Esophagus squamous epithelium (tissue), 5 donors: ENCODE measurements around the gene C1orf174. TPM values are rescaled to one million over a fixed set of nuclear protein-coding genes. Genes with fewer than 3 reads are reported as not detected.

Source experiments
- DNase-seq: peaks from one replicate; lab custom pipeline; 2025; lab: John Stamatoyannopoulos, UW
- H3K27ac ChIP-seq, 4 donors: fragments of 200-600 bp; sonication (generic); one replicate each; pipeline ENCODE4 v1.5.1; 2016 to 2019; ENCODE audit warnings: mild to moderate bottlenecking in 1 of 4
- H3K27me3 ChIP-seq, 4 donors: fragments of 200-600 bp; sonication (generic); 1 replicate in 3 of 4; 2 replicates in 1 of 4; pipeline versions ENCODE4 v1.5.1 to v1.6.0; 2017 to 2021; ENCODE audit warnings: antibody characterized with exemption in 1 of 4
- H3K36me3 ChIP-seq, 3 donors: fragments of 200-600 bp; sonication (generic); one replicate each; pipeline ENCODE4 v1.5.1; 2016 to 2019
- H3K4me1 ChIP-seq, 3 donors: fragments of 200-600 bp; sonication (generic); one replicate each; pipeline ENCODE4 v1.5.1; 2017 to 2019
- H3K4me3 ChIP-seq, 4 donors: fragments of 200-600 bp; sonication (generic); 1 replicate in 3 of 4; 2 replicates in 1 of 4; pipeline ENCODE4 v1.5.1; 2016 to 2019; ENCODE audit warnings: mild to moderate bottlenecking in 2 of 4, moderate library complexity in 1 of 4
- H3K9me3 ChIP-seq, 3 donors: fragments of 200-600 bp; sonication (generic); one replicate each; pipeline ENCODE4 v1.5.1; 2016 to 2019
- POLR2A ChIP-seq, 4 donors: fragments of 450-650 bp; IDR thresholded peaks; one replicate each; pipeline ENCODE4 v1.6.1; 2017; ENCODE audit warnings: antibody characterized with exemption in 4 of 4, mild to moderate bottlenecking in 4 of 4, moderate library complexity in 3 of 4
- WGBS, 2 donors: methylation state at CpG; one replicate each; pipeline ENCODE4 v1.1.5; 2018; 5-methylcytosine and 5-hydroxymethylcytosine counted together
- intact Hi-C: fragments of 100-400 bp; cut with DNase I; formaldehyde crosslinking; loops from one replicate; pipeline ENCODE4 v1.15.0; 2022
- total RNA-seq, 4 donors: library from RNA; depleted of rRNA; stranded (reverse); fragments of >200 nt; gene quantifications; one replicate each; pipeline ENCODE4 v1.1.0, GENCODE V29; 2016
- TF ChIP-seq, protein P1 (sequence below), 6 experiments: fragments of 450-650 bp in 4 of 6; fragments of 200-600 bp in 2 of 6; sonication (generic) in 2 of 6; IDR thresholded peaks; one replicate each; pipeline ENCODE4 v1.5.1; 2016 to 2019; ENCODE audit warnings: antibody characterized with exemption in 6 of 6, mild to moderate bottlenecking in 4 of 6, moderate library complexity in 4 of 6
- donor health status: DM: yes; HTN: yes; CAD: no.

The C1orf174 gene
- total RNA-seq, 4 donors from 2014 or later, result 14.1 to 25.4 (median 23.9) TPM

DNA sequence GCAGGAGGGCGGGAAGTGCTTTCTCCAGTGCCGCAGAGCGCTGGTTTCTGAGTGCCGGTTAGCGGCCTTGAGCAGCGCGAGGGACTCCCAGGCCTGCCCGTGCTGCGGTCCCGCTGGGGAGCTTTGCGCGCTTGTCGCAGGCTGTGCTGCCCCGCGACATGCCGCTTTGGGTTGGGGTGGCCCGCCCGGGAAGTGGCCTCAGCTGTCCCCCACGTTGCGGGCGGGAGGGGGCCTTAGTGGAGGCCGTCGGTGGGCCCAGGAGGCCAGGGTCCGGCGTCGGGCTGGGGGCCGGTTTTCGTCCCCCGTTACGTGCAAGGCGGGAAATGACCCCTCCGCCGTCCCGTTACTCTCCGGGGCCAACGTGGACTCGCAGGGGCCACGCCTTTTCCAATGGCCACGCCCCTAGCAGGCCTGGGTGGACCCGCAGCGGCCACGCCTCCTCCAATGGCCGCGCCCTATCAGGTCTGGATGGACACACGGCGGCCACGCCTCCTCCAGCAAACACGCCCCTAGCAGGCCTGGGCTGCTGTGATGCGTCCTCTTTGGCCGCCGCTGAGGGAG, 977 bp upstream of the C1orf174 start:
- peak; percentile 86 for DNase-seq
- 1 to 6% methylated on average over 6 to 12 of the region's 51 CpGs for WGBS, 2 donors
- peaks cover 6 to 34% (median 6%) of the 10 kb centered on the region in 3 donors for H3K4me1 ChIP-seq
- peaks cover 0 to 5% (median 0%) of the 10 kb centered on the region in 3 donors for H3K36me3 ChIP-seq
- peak overlapping the region; percentile 92 to 99 (median 98) for H3K27ac ChIP-seq
- TF ChIP-seq, protein P1, sequence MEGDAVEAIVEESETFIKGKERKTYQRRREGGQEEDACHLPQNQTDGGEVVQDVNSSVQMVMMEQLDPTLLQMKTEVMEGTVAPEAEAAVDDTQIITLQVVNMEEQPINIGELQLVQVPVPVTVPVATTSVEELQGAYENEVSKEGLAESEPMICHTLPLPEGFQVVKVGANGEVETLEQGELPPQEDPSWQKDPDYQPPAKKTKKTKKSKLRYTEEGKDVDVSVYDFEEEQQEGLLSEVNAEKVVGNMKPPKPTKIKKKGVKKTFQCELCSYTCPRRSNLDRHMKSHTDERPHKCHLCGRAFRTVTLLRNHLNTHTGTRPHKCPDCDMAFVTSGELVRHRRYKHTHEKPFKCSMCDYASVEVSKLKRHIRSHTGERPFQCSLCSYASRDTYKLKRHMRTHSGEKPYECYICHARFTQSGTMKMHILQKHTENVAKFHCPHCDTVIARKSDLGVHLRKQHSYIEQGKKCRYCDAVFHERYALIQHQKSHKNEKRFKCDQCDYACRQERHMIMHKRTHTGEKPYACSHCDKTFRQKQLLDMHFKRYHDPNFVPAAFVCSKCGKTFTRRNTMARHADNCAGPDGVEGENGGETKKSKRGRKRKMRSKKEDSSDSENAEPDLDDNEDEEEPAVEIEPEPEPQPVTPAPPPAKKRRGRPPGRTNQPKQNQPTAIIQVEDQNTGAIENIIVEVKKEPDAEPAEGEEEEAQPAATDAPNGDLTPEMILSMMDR (IDR thresholded peaks at IDR 0.05), result no peak
- peak in 1 of 4 donors; percentile 40 for TF ChIP-seq POLR2A (IDR thresholded peaks at IDR 0.05)
- H3K4me3 ChIP-seq, result peak overlapping the region; percentile 82 to 100 (median 96)
- peaks cover 0 to 11% (median 0%) of the 10 kb centered on the region in 3 donors for H3K9me3 ChIP-seq
- intact Hi-C loops, result loop anchor here (5.0 kb wide), 1 partner anchor 44 kb away; the partner anchor contains the start of genes CEP104 and DFFB
- H3K27me3 ChIP-seq, result no peaks in the 10 kb centered on the region

DNA sequence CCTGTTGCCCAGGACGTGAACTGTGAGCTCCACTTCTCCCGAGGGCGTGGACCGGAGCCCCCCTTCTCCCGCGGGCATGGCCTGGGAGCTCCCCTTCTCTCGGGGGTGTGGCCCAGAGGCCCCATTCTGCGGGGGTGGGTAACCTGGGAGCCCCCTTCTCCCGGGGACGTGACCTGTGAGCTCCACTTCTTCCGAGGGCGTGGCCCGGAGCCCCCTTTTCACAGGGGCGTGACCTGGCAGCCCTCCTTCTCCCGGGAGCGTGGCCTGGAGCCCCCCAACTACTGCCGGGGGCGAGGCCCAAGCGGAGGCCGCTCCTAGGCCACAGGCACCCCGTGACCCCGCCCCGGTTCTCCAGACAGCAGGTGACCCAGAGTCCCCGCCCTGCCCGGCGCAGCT, 320 bp downstream of the C1orf174 start:
- TF ChIP-seq POLR2A (IDR thresholded peaks at IDR 0.05), result no peak
- TF ChIP-seq, protein P1 (IDR thresholded peaks at IDR 0.05), result no peak

DNA sequence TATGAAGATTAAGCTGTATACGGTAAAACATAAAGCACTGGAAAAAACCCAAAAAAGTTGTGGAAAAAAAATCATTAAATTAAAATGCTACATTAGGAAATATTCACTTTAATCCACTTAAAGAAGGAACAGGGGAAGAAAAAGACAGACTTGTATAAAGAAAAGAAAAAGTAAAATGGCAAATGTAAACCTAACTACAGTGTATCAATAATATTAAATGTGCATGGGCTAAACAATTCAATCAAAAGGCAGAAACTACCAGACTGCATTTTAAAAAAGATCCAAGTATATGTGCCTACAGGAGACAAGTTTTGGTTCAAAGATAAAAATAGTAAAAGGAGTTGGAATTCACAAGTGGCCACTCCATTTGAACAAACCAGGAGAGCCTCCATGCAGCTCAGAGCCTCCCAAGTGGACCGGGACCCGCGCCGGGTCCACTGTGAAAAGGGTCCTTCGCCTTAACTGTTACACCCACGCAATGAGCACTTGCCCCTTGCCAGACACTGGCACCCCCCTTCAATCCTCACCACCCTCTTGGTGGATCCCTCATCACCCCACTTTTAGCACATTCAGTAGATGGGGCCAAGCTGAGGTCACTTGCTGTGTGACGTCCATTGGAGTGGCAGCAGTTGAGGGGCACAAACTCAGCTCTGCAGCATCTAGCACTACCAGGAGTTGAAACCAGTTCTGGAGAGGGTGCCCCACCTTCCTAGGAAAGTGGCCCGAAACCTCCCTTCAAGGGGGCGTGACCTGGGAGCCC, 898 bp downstream of the C1orf174 start:
- Histone ChIP-seq H3K27me3 (no peaks in the 10 kb centered on the region), H3K36me3 (peaks cover 0 to 21% (median 6%) of the 10 kb centered on the region in 3 donors), H3K27ac (peak overlapping the region; percentile 92 to 99 (median 98)), H3K4me3 (peak overlapping the region; percentile 82 to 100 (median 96)), H3K9me3 (peaks cover 0 to 11% (median 0%) of the 10 kb centered on the region in 3 donors), H3K4me1 (peaks cover 6 to 44% (median 6%) of the 10 kb centered on the region in 3 donors)
- intact Hi-C loops, result no loop called here
- no peak for TF ChIP-seq POLR2A (IDR thresholded peaks at IDR 0.05)
- TF ChIP-seq, protein P1 (IDR thresholded peaks at IDR 0.05), result no peak
- 58% methylated on average over 7 to 8 of the region's 10 CpGs for WGBS, 2 donors
- DNase-seq, result no peak

More for the DNA sequence above, 320 bp downstream of the C1orf174 start:
- WGBS, 2 donors, result 4% methylated on average over 5 of the region's 26 CpGs; no CpG with 5 or more reads in 1 of the 2 donors
- intact Hi-C loops, result loop anchor here (5.0 kb wide), 1 partner anchor 42 kb away; the partner anchor contains the start of genes CEP104 and DFFB
- Histone ChIP-seq H3K4me3 (peak overlapping the region; percentile 82 to 100 (median 96)), H3K27me3 (no peaks in the 10 kb centered on the region), H3K27ac (peak overlapping the region; percentile 92 to 99 (median 98)), H3K9me3 (peaks cover 0 to 11% (median 0%) of the 10 kb centered on the region in 3 donors), H3K4me1 (peaks cover 6 to 44% (median 6%) of the 10 kb centered on the region in 3 donors), H3K36me3 (peaks cover 0 to 18% (median 6%) of the 10 kb centered on the region in 3 donors)
- no peak for DNase-seq

DNA sequence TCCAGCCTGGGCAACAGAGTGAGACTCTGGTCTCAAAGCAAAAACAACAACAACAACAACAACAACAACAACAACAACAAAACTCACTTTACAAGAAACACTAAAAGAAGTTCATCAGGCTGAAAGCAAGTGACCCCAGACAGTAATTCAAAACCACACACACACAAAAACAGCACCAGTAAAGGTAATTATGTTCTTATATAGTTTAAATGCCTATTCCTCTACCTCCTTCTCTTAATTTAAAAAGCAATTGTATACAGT, 1.7 kb downstream of the C1orf174 start:
- intact Hi-C loops, result no loop called here
- Histone ChIP-seq H3K9me3 (peaks cover 0 to 11% (median 0%) of the 10 kb centered on the region in 3 donors), H3K27me3 (no peaks in the 10 kb centered on the region), H3K4me1 (peaks cover 6 to 38% (median 6%) of the 10 kb centered on the region in 3 donors), H3K27ac (no peak overlapping the region), H3K36me3 (peaks cover 0 to 21% (median 6%) of the 10 kb centered on the region in 3 donors), H3K4me3 (no peak overlapping the region)
- DNase-seq, result no peak
- TF ChIP-seq POLR2A (IDR thresholded peaks at IDR 0.05), result no peak
- TF ChIP-seq, protein P1 (IDR thresholded peaks at IDR 0.05), result no peak
